ENCODE measurements around the gene SNAP25. TPM values are rescaled to one million over a fixed set of nuclear protein-coding genes. Genes with fewer than 3 reads are reported as not detected.

SNAP25 gene
- total and polyA plus RNA-seq, 2 donors (not counting 1 experiment from before 2014, with no cell fraction given), result 0.27 TPM; not detected in 1

DNA sequence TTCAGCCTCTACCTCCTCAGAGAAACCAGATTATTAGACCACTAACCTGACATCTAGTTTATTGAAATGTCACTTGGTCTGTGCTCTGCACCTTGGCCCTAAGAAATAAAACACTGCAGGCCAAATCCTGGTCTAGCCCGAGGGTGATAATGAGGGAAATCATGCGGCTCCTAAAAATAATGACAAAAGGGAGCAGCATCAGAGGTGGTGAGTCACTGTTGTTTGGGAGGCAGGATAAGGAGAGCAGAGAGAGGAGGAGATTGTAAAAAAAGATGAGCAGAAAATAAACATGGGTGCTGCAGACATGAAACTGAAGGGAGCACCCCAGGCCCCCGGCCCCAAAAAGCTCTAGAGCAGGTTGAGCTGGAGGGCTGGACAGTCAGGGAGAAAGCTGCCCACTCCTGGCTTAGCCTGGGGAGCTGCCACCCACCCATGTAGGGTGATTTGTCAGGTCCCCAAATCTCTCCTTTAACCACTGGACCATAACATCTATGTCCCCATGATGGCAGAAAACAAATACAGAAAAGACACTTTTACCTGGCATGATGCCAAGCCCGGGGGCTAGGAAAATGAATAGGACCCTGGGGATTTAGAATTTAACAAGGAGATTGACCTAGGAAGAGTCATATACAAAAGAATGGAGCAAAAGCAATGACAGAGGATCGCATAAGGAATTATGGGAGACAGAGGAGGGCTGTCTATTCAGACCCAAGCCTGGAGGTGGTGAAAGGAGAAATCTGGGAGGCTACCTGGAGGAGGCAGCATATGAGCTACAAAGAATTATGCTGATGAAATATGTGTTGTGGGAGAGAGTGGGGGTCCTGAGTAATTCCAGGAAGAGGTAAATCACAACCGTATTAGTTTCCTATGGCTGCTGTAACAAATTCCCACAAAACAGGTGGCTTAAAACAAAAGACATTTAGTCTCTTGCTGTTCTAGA is 103.7 kb downstream of the SNAP25 start:
- H4K20me1 ChIP-seq (ENCODE audit: control insufficient read depth, insufficient read depth, low read length, poor library complexity, severe bottlenecking), result no peaks in the 10 kb centered on the region
- TF ChIP-seq, protein P1, sequence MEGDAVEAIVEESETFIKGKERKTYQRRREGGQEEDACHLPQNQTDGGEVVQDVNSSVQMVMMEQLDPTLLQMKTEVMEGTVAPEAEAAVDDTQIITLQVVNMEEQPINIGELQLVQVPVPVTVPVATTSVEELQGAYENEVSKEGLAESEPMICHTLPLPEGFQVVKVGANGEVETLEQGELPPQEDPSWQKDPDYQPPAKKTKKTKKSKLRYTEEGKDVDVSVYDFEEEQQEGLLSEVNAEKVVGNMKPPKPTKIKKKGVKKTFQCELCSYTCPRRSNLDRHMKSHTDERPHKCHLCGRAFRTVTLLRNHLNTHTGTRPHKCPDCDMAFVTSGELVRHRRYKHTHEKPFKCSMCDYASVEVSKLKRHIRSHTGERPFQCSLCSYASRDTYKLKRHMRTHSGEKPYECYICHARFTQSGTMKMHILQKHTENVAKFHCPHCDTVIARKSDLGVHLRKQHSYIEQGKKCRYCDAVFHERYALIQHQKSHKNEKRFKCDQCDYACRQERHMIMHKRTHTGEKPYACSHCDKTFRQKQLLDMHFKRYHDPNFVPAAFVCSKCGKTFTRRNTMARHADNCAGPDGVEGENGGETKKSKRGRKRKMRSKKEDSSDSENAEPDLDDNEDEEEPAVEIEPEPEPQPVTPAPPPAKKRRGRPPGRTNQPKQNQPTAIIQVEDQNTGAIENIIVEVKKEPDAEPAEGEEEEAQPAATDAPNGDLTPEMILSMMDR (IDR thresholded peaks at IDR 0.05), result no peak
- TF ChIP-seq EZH2 (IDR thresholded peaks at IDR 0.05; ENCODE audit: borderline replicate concordance, insufficient read depth, low read depth, low read length, poor library complexity, severe bottlenecking), result no peak
- Mint-ChIP-seq H3K4me3 (no peak overlapping the region), H3K9me3 (ENCODE audit: insufficient read depth) (no peaks in the 10 kb centered on the region), H3K4me1 (no peaks in the 10 kb centered on the region), H3K27ac (no peak overlapping the region), H3K27me3 (peaks cover 3% of the 10 kb centered on the region)
- POLR2A ChIA-PET, result no interaction called here
- no peaks in the 10 kb centered on the region for H3K36me3 ChIP-seq (replicated peaks in 1 of 2; ENCODE audit: control extremely low read depth in 1 of 2, control insufficient read depth in 1 of 2, extremely low read depth in 1 of 2, insufficient read depth in 2 of 2, low read length in 1 of 2)
- H3K4me1 ChIP-seq (ENCODE audit: control insufficient read depth in 2 of 2, insufficient read depth in 2 of 2, low read length in 2 of 2), result no peaks in the 10 kb centered on the region
- DNase-seq (no peak), ATAC-seq (ENCODE audit: low read depth) (no peak)
- no peak overlapping the region for H3K9ac ChIP-seq (ENCODE audit: low read length)
- no peak overlapping the region for H3K4me3 ChIP-seq (ENCODE audit: control extremely low read depth in 1 of 5, extremely low read depth in 1 of 5, insufficient read depth in 1 of 5, low read depth in 2 of 5, low read length in 4 of 5)
- H2AFZ ChIP-seq (ENCODE audit: insufficient read depth, low read depth, low read length, poor library complexity, severe bottlenecking), result no peak overlapping the region
- peaks cover 0 to 3% (median 0%) of the 10 kb centered on the region in 3 donors for H3K9me3 ChIP-seq (ENCODE audit: control extremely low read depth in 1 of 3, control insufficient read depth in 2 of 3, insufficient read depth in 1 of 3, low read length in 2 of 3)
- intact Hi-C loops (cut with micrococcal nuclease), result no loop called here
- CTCF ChIA-PET, result no interaction called here
- no peaks in the 10 kb centered on the region for H3K27me3 ChIP-seq (replicated peaks in 1 of 4; ENCODE audit: control extremely low read depth in 1 of 4, control insufficient read depth in 3 of 4, insufficient read depth in 4 of 4, low read length in 3 of 4)
- no peak overlapping the region for H3K27ac ChIP-seq (ENCODE audit: low read length in 2 of 2)
- H3K79me2 ChIP-seq (ENCODE audit: control insufficient read depth, insufficient read depth, low read length), result no peaks in the 10 kb centered on the region
- WGBS (ENCODE audit: insufficient coverage), result 89% methylated on average over 4 of the region's 6 CpGs
- no peak overlapping the region for H3K4me2 ChIP-seq (replicated peaks; ENCODE audit: low read depth, low read length, poor library complexity, severe bottlenecking)

GRCh38 chr20:10323729-10324128 is 105.1 kb downstream of the SNAP25 start:
- CTCF ChIA-PET, result no interaction called here
- Mint-ChIP-seq H3K4me3 (no peak overlapping the region), H3K27ac (no peak overlapping the region), H3K4me1 (no peaks in the 10 kb centered on the region), H3K9me3 (ENCODE audit: insufficient read depth) (no peaks in the 10 kb centered on the region), H3K27me3 (peaks cover 3% of the 10 kb centered on the region)
- DNase-seq (no peak), ATAC-seq (ENCODE audit: low read depth) (no peak)
- Histone ChIP-seq H3K79me2 (ENCODE audit: control insufficient read depth, insufficient read depth, low read length) (no peaks in the 10 kb centered on the region), H4K20me1 (ENCODE audit: control insufficient read depth, insufficient read depth, low read length, poor library complexity, severe bottlenecking) (no peaks in the 10 kb centered on the region), H3K9me3 (ENCODE audit: control extremely low read depth in 1 of 3, control insufficient read depth in 2 of 3, insufficient read depth in 1 of 3, low read length in 2 of 3) (no peaks in the 10 kb centered on the region), H3K4me1 (ENCODE audit: control insufficient read depth in 2 of 2, insufficient read depth in 2 of 2, low read length in 2 of 2) (no peaks in the 10 kb centered on the region), H3K27me3 (replicated peaks in 1 of 4; ENCODE audit: control extremely low read depth in 1 of 4, control insufficient read depth in 3 of 4, insufficient read depth in 4 of 4, low read length in 3 of 4) (no peaks in the 10 kb centered on the region), H3K27ac (ENCODE audit: low read length in 2 of 2) (no peak overlapping the region), H2AFZ (ENCODE audit: insufficient read depth, low read depth, low read length, poor library complexity, severe bottlenecking) (no peak overlapping the region), H3K9ac (ENCODE audit: low read length) (no peak overlapping the region), H3K36me3 (replicated peaks in 1 of 2; ENCODE audit: control extremely low read depth in 1 of 2, control insufficient read depth in 1 of 2, extremely low read depth in 1 of 2, insufficient read depth in 2 of 2, low read length in 1 of 2) (no peaks in the 10 kb centered on the region), H3K4me3 (ENCODE audit: control extremely low read depth in 1 of 5, extremely low read depth in 1 of 5, insufficient read depth in 1 of 5, low read depth in 2 of 5, low read length in 4 of 5) (no peak overlapping the region), H3K4me2 (replicated peaks; ENCODE audit: low read depth, low read length, poor library complexity, severe bottlenecking) (no peak overlapping the region)
- intact Hi-C loops (cut with micrococcal nuclease), result no loop called here
- POLR2A ChIA-PET, result no interaction called here
- WGBS (ENCODE audit: insufficient coverage), result 83% methylated on average over 4 of the region's 4 CpGs
- TF ChIP-seq EZH2 (IDR thresholded peaks at IDR 0.05; ENCODE audit: borderline replicate concordance, insufficient read depth, low read depth, low read length, poor library complexity, severe bottlenecking), result no peak
- TF ChIP-seq, protein P1 (IDR thresholded peaks at IDR 0.05), result no peak

Data from B cell (primary cell).